H9 (cell line): ENCODE data around the gene TUBD1. TPM values are rescaled to one million over a fixed set of nuclear protein-coding genes. Genes with fewer than 3 reads are reported as not detected.

Experiments
- DNase-seq: peaks from one replicate; pipeline ENCODE4 v3.0.0-alpha.2; 2017
- H2AFZ ChIP-seq: one replicate; pipeline ENCODE4 v1.6.1; 2013; ENCODE audit warnings: mild to moderate bottlenecking, low read length, control low read depth, moderate library complexity
- H2AK5ac ChIP-seq: 2 replicates; pipeline ENCODE4 v1.6.1; 2013; ENCODE audit warnings: low read length, control low read depth, mixed read lengths; ENCODE audit not compliant: insufficient read length
- H2BK120ac ChIP-seq: one replicate; pipeline ENCODE4 v1.6.1; 2013; ENCODE audit warnings: low read depth, mild to moderate bottlenecking, low read length, control low read depth, inconsistent platforms; ENCODE audit not compliant: poor library complexity, severe bottlenecking
- H2BK12ac ChIP-seq: 2 replicates; pipeline ENCODE4 v1.6.1; 2013; ENCODE audit warnings: low read length, control low read depth, mixed read lengths, low read depth; ENCODE audit not compliant: insufficient read length
- H2BK15ac ChIP-seq: 2 replicates; pipeline ENCODE4 v1.6.1; 2013; ENCODE audit warnings: low read depth, low read length, control low read depth
- H2BK20ac ChIP-seq: one replicate; pipeline ENCODE4 v1.6.1; 2013; ENCODE audit warnings: low read depth, mild to moderate bottlenecking, low read length, control low read depth, inconsistent platforms; ENCODE audit not compliant: poor library complexity, severe bottlenecking
- H2BK5ac ChIP-seq: 2 replicates; pipeline ENCODE4 v1.6.1; 2013; ENCODE audit warnings: low read length, control low read depth, mixed read lengths; ENCODE audit not compliant: insufficient read length
- H3K14ac ChIP-seq: 2 replicates; pipeline ENCODE4 v1.6.1; 2013; ENCODE audit warnings: low read length, control low read depth; ENCODE audit not compliant: insufficient read depth
- H3K18ac ChIP-seq: 2 replicates; pipeline ENCODE4 v1.6.1; 2013; ENCODE audit warnings: low read depth, mild to moderate bottlenecking, mixed read lengths, low read length, control low read depth; ENCODE audit not compliant: insufficient read length
- H3K23ac ChIP-seq: 2 replicates; pipeline ENCODE4 v1.6.1; 2013; ENCODE audit warnings: low read length, control low read depth, mixed read lengths, low read depth; ENCODE audit not compliant: insufficient read length
- H3K23me2 ChIP-seq: 2 replicates; pipeline ENCODE4 v1.6.1; 2013; ENCODE audit warnings: low read depth, mild to moderate bottlenecking, mixed read lengths, low read length, control low read depth; ENCODE audit not compliant: insufficient read length, poor library complexity, severe bottlenecking
- H3K27ac ChIP-seq: 2 replicates; pipeline ENCODE4 v1.5.1; 2013; ENCODE audit warnings: low read length, control low read depth, mixed read lengths, low read depth; ENCODE audit not compliant: insufficient read length
- H3K27me3 ChIP-seq: 2 replicates; pipeline ENCODE4 v1.6.1; 2013; ENCODE audit warnings: low read length, control low read depth, inconsistent platforms; ENCODE audit not compliant: insufficient read depth
- H3K4ac ChIP-seq: 2 replicates; pipeline ENCODE4 v1.6.1; 2013; ENCODE audit warnings: low read depth, mild to moderate bottlenecking, control low read depth, inconsistent platforms, low read length, moderate library complexity
- H3K4me1 ChIP-seq: 2 replicates; pipeline ENCODE4 v1.6.1; 2013; ENCODE audit warnings: low read length, control low read depth, inconsistent platforms; ENCODE audit not compliant: insufficient read depth
- H3K4me2 ChIP-seq: 2 replicates; pipeline ENCODE4 v1.6.1; 2013; ENCODE audit warnings: low read length, control low read depth, mixed read lengths; ENCODE audit not compliant: insufficient read length, insufficient read depth
- H3K56ac ChIP-seq: 2 replicates; pipeline ENCODE4 v1.6.1; 2013; ENCODE audit warnings: low read depth, mild to moderate bottlenecking, mixed read lengths, low read length, control low read depth; ENCODE audit not compliant: insufficient read length
- H3K79me1 ChIP-seq: 2 replicates; pipeline ENCODE4 v1.6.1; 2013; ENCODE audit warnings: low read depth, mild to moderate bottlenecking, moderate library complexity, low read length, control low read depth, inconsistent platforms; ENCODE audit not compliant: insufficient read depth, poor library complexity, severe bottlenecking
- H3K79me2 ChIP-seq: 2 replicates; pipeline ENCODE4 v1.6.1; 2013; ENCODE audit warnings: low read length, control low read depth, inconsistent platforms; ENCODE audit not compliant: insufficient read depth
- H3K9ac ChIP-seq: 2 replicates; pipeline ENCODE4 v1.6.1; 2013; ENCODE audit warnings: low read length, control low read depth, mixed read lengths; ENCODE audit not compliant: insufficient read length; ENCODE audit errors: extremely low read depth
- H3K9me3 ChIP-seq: one replicate; pipeline ENCODE4 v1.6.1; 2013; ENCODE audit warnings: low read depth, low read length, inconsistent platforms; ENCODE audit not compliant: control insufficient read depth
- H3T11ph ChIP-seq: one replicate; pipeline ENCODE4 v1.6.1; 2013; ENCODE audit warnings: mild to moderate bottlenecking, low read length, control low read depth, inconsistent platforms
- H4K20me1 ChIP-seq: one replicate; pipeline ENCODE4 v1.6.1; 2013; ENCODE audit not compliant: control insufficient read depth, insufficient read length, insufficient read depth
- H4K5ac ChIP-seq: 2 replicates; pipeline ENCODE4 v1.6.1; 2013; ENCODE audit warnings: low read depth, mild to moderate bottlenecking, mixed read lengths, low read length, control low read depth; ENCODE audit not compliant: insufficient read length
- H4K8ac ChIP-seq: replicated peaks from 2 replicates; pipeline ENCODE4 v1.6.1; 2013; ENCODE audit warnings: low read length, control low read depth, mixed read lengths, low read depth; ENCODE audit not compliant: insufficient read length
- H4K91ac ChIP-seq: 2 replicates; pipeline ENCODE4 v1.6.1; 2013; ENCODE audit warnings: low read depth, mild to moderate bottlenecking, moderate library complexity, mixed read lengths, low read length, control low read depth; ENCODE audit not compliant: insufficient read length
- H3K27ac Mint-ChIP-seq, 3 experiments: 2 replicates in 2 of 3; 3 replicates in 1 of 3; pipeline ENCODE4 v1.8.0; 2020 to 2021; ENCODE audit warnings: mixed read lengths in 3 of 3, mild to moderate bottlenecking in 1 of 3, moderate library complexity in 1 of 3
- H3K27me3 Mint-ChIP-seq: 2 replicates; pipeline ENCODE4 v1.8.0; 2021; ENCODE audit warnings: low read depth, mild to moderate bottlenecking, moderate library complexity, mixed read lengths
- H3K36me3 Mint-ChIP-seq, 3 experiments: 2 replicates in 2 of 3; 3 replicates in 1 of 3; pipeline ENCODE4 v1.8.0; 2020 to 2021; ENCODE audit warnings: low read depth in 3 of 3, mixed read lengths in 3 of 3; ENCODE audit not compliant: insufficient read depth in 1 of 3
- H3K4me1 Mint-ChIP-seq, 2 experiments: 2 replicates each; pipeline ENCODE4 v1.8.0; 2020; ENCODE audit warnings: mixed read lengths in 2 of 2
- H3K4me3 Mint-ChIP-seq, 2 experiments: 2 replicates in 1 of 2; 3 replicates in 1 of 2; pipeline ENCODE4 v1.8.0; 2020 to 2021; ENCODE audit warnings: mild to moderate bottlenecking in 2 of 2, mixed read lengths in 2 of 2, moderate library complexity in 1 of 2
- H3K9me3 Mint-ChIP-seq, 2 experiments: 2 replicates in 1 of 2; 3 replicates in 1 of 2; pipeline ENCODE4 v1.8.0; 2020; ENCODE audit warnings: mild to moderate bottlenecking in 2 of 2, mixed read lengths in 2 of 2, moderate library complexity in 1 of 2
- CTCF ChIP-seq: fragments of 200-600 bp; sonication (generic); conservative IDR thresholded peaks from 3 replicates; pipeline ENCODE4 v1.8.0; 2021; ENCODE audit warnings: antibody characterized with exemption, mild to moderate bottlenecking
- WGBS: extraction: QIAGEN DNeasy Blood & Tissue Kit; methylation state at CpG from one replicate; pipeline ENCODE4 v1.1.7; 2013; ENCODE audit warnings: missing lambda C conversion rate, low lambda C conversion rate, mixed read lengths; ENCODE audit not compliant: insufficient read length; ENCODE audit errors: extremely low coverage; 5-methylcytosine and 5-hydroxymethylcytosine counted together
- total RNA-seq: library from RNA; stranded (reverse); gene quantifications from 2 replicates; pipeline ENCODE4 v1.2.1, GENCODE V29; 2021

TUBD1 gene
- total RNA-seq, 1 experiment from 2014 or later: 26.4 TPM

- WGBS: no CpG with 5 or more reads among the region's 1 CpG
- no peak overlapping the region for H2AK5ac ChIP-seq
- H4K20me1 ChIP-seq: no peaks in the 10 kb centered on the region
- no peak overlapping the region for H3K18ac ChIP-seq
- H3K4me1 Mint-ChIP-seq: no peaks in the 10 kb centered on the region
- H3K9me3 ChIP-seq: no peaks in the 10 kb centered on the region
- no peaks in the 10 kb centered on the region for H3K27me3 ChIP-seq
- H2BK20ac ChIP-seq: no peak overlapping the region
- H3K79me2 ChIP-seq: no peaks in the 10 kb centered on the region
- no peak overlapping the region for H4K8ac ChIP-seq
- no peak overlapping the region for H2BK12ac ChIP-seq
- no peaks in the 10 kb centered on the region for H3K23me2 ChIP-seq
- H2AFZ ChIP-seq: no peak overlapping the region
- H3K27ac Mint-ChIP-seq: no peak overlapping the region
- no peak overlapping the region for H3K23ac ChIP-seq
- no peak overlapping the region for H2BK15ac ChIP-seq
- no peak overlapping the region for H3K56ac ChIP-seq
- H3K14ac ChIP-seq: no peak overlapping the region
- no peaks in the 10 kb centered on the region for H3K79me1 ChIP-seq
- peak; percentile 79 for TF ChIP-seq CTCF
- no peak for DNase-seq
- H3T11ph ChIP-seq: no peak overlapping the region
- H2BK5ac ChIP-seq: no peak overlapping the region
- no peak overlapping the region for H3K4me3 Mint-ChIP-seq
- H4K5ac ChIP-seq: no peak overlapping the region
- no peaks in the 10 kb centered on the region for H3K9me3 Mint-ChIP-seq
- no peak overlapping the region for H4K91ac ChIP-seq
- H3K27me3 Mint-ChIP-seq: no peaks in the 10 kb centered on the region
- H3K4me2 ChIP-seq: no peak overlapping the region
- no peaks in the 10 kb centered on the region for H3K4me1 ChIP-seq
- no peak overlapping the region for H3K27ac ChIP-seq
- no peak overlapping the region for H2BK120ac ChIP-seq
- H3K36me3 Mint-ChIP-seq: peaks cover 4 to 38% (median 28%) of the 10 kb centered on the region in 3 experiments; a peak in 6 of 7 replicates
- H3K9ac ChIP-seq: no peak overlapping the region
- H3K4ac ChIP-seq: no peak overlapping the region
These were observed 21.6 kb upstream of the TUBD1 start for GRCh38 chr17:59914274-59914854.
